ENCODE results near the gene ZNF345. TPM values are rescaled to one million over a fixed set of nuclear protein-coding genes. Genes with fewer than 3 reads are reported as not detected.

ZNF345 gene
- total and polyA plus RNA-seq, 2 of the 8 experiments (the other 6 are each of a cell fraction or from before 2014, with no cell fraction given) = 3.2 to 5.1 TPM

GRCh38 chr19:36847968-36848367, 2.7 kb upstream of the ZNF345 start:
- CTCF ChIA-PET (ENCODE audit: partially characterized antibody) = no interaction called here
- no peak overlapping the region for H3K4me3 ChIP-seq (ENCODE audit: extremely low read depth in 1 of 4, insufficient read depth in 2 of 4, low read depth in 3 of 4, low read length in 4 of 4)
- no peak overlapping the region for H3K9ac ChIP-seq (replicated peaks in 1 of 4; ENCODE audit: extremely low read depth in 1 of 4, low read depth in 3 of 4, low read length in 3 of 4)
- no peaks in the 10 kb centered on the region for H4K20me1 ChIP-seq (replicated peaks in 1 of 2; ENCODE audit: control insufficient read depth in 1 of 2, insufficient read depth in 2 of 2, low read length in 2 of 2)
- no peak overlapping the region for H2BK120ac ChIP-seq (replicated peaks; ENCODE audit: low read depth, low read length)
- no peak overlapping the region for H2BK12ac ChIP-seq (ENCODE audit: low read depth, low read length)
- no peak overlapping the region for H4K91ac ChIP-seq (replicated peaks; ENCODE audit: insufficient read length, low read length)
- no peak overlapping the region for H3K56ac ChIP-seq (replicated peaks; ENCODE audit: insufficient read length, low read depth, low read length)
- H4K5ac ChIP-seq (ENCODE audit: insufficient read length, low read depth, low read length) = no peak overlapping the region
- H2BK5ac ChIP-seq (ENCODE audit: low read depth, low read length) = no peak overlapping the region
- POLR2A ChIA-PET (ENCODE audit: partially characterized antibody) = interaction anchor here (5.1 kb wide), 1 partner anchor 9 kb away, joined by 103 read pairs; the partner anchor contains the start of gene ZNF790
- H3K4me1 ChIP-seq (replicated peaks in 1 of 4; ENCODE audit: control insufficient read depth in 3 of 4, insufficient read depth in 4 of 4, low read length in 3 of 4) = peaks cover 0 to 2% (median 0%) of the 10 kb centered on the region in 4 experiments; a peak in 3 of 7 replicates
- no peak overlapping the region for H3K4ac ChIP-seq (replicated peaks; ENCODE audit: insufficient read length, low read depth, low read length)
- FAIRE-seq (no peak), DNase-seq (ENCODE audit: low read depth in 1 of 2, low spot score in 2 of 2) (no peak)
- WGBS, 2 experiments (ENCODE audit: extremely low coverage in 1 of 2, insufficient coverage in 1 of 2, insufficient read length in 1 of 2, insufficient replicate concordance in 2 of 2, low coverage in 1 of 2, low lambda C conversion rate in 2 of 2, missing lambda C conversion rate in 1 of 2) = 100% methylated on average over 1 of the region's 1 CpG; no CpG with 5 or more reads in 1 of the 2 experiments
- H4K8ac ChIP-seq (ENCODE audit: extremely low read depth, insufficient read depth, low read length) = no peak overlapping the region
- H3K79me2 ChIP-seq (ENCODE audit: control insufficient read depth in 1 of 2, insufficient read depth in 2 of 2, low read length in 2 of 2) = peaks cover 0 to 21% of the 10 kb centered on the region in 2 experiments; a peak in 2 of 4 replicates
- H3K18ac ChIP-seq (ENCODE audit: extremely low read depth, low read length) = no peak overlapping the region
- no peak overlapping the region for H2BK15ac ChIP-seq (ENCODE audit: low read length)
- no peak overlapping the region for H2AFZ ChIP-seq (ENCODE audit: low read length)
- H3K23ac ChIP-seq (ENCODE audit: insufficient read length) = no peak overlapping the region
- H3K27ac ChIP-seq (ENCODE audit: low read depth, low read length) = no peak overlapping the region
- no peak overlapping the region for H3K14ac ChIP-seq (ENCODE audit: insufficient read length)
- peaks cover 16% of the 10 kb centered on the region for H3K23me2 ChIP-seq (ENCODE audit: low read depth, low read length)
- H3K36me3 ChIP-seq (ENCODE audit: control insufficient read depth in 2 of 4, insufficient read depth in 4 of 4, low read length in 3 of 4) = peaks cover 0 to 4% (median 0%) of the 10 kb centered on the region in 4 experiments; a peak in 1 of 8 replicates
- H3K4me2 ChIP-seq (ENCODE audit: insufficient read depth in 1 of 2, low read depth in 2 of 2, low read length in 2 of 2) = no peak overlapping the region; a peak in 1 of 4 replicates
- H3K79me1 ChIP-seq (ENCODE audit: low read depth, low read length) = peaks cover 8% of the 10 kb centered on the region
- no peaks in the 10 kb centered on the region for H3K27me3 ChIP-seq (replicated peaks in 1 of 4; ENCODE audit: control insufficient read depth in 3 of 4, extremely low read depth in 1 of 4, insufficient read depth in 3 of 4, low read length in 3 of 4)
- no peaks in the 10 kb centered on the region for H3K9me3 ChIP-seq (ENCODE audit: insufficient read depth in 2 of 2, low read depth in 1 of 2, low read length in 1 of 2)
- no peak overlapping the region for H2AK5ac ChIP-seq (ENCODE audit: low read depth, low read length)
- no peak overlapping the region for H2BK20ac ChIP-seq (ENCODE audit: low read length)
- TF ChIP-seq EP300 (IDR thresholded peaks at IDR 0.05; ENCODE audit: borderline replicate concordance in 1 of 2, low read depth in 2 of 2, low read length in 2 of 2) (no peak), ASH2L (IDR thresholded peaks at IDR 0.05; ENCODE audit: low read length) (no peak), TBP (IDR thresholded peaks at IDR 0.05; ENCODE audit: low read depth, low read length) (no peak), SP1 (IDR thresholded peaks at IDR 0.05; ENCODE audit: low read depth, low read length) (no peak), TEAD4 (IDR thresholded peaks at IDR 0.05; ENCODE audit: low read depth, low read length) (no peak), RBBP5 (IDR thresholded peaks at IDR 0.05; ENCODE audit: borderline replicate concordance, low read depth, low read length) (no peak), SP2 (IDR thresholded peaks at IDR 0.05; ENCODE audit: low read length) (no peak), POU5F1 (IDR thresholded peaks at IDR 0.05; ENCODE audit: low read depth, low read length) (no peak), FOSL1 (IDR thresholded peaks at IDR 0.05; ENCODE audit: insufficient read depth, low read depth, low read length) (no peak), POLR2AphosphoS5 (IDR thresholded peaks at IDR 0.05; ENCODE audit: low read depth, low read length) (no peak), TAF7 (optimal IDR thresholded peaks at IDR 0.05; ENCODE audit: borderline replicate concordance, low read depth, low read length) (no peak), EZH2 (IDR thresholded peaks at IDR 0.05; ENCODE audit: low read depth, low read length, severe bottlenecking) (no peak), POLR2A (IDR thresholded peaks at IDR 0.05; ENCODE audit: control extremely low read depth in 1 of 2, low read depth in 2 of 2, low read length in 2 of 2) (no peak)
- TF ChIP-seq, protein P1, sequence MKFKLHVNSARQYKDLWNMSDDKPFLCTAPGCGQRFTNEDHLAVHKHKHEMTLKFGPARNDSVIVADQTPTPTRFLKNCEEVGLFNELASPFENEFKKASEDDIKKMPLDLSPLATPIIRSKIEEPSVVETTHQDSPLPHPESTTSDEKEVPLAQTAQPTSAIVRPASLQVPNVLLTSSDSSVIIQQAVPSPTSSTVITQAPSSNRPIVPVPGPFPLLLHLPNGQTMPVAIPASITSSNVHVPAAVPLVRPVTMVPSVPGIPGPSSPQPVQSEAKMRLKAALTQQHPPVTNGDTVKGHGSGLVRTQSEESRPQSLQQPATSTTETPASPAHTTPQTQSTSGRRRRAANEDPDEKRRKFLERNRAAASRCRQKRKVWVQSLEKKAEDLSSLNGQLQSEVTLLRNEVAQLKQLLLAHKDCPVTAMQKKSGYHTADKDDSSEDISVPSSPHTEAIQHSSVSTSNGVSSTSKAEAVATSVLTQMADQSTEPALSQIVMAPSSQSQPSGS (IDR thresholded peaks at IDR 0.05; ENCODE audit: low read length) = no peak

Measured in H1 (cell line).